ENCODE measurements around the gene TMEM272.

DNA sequence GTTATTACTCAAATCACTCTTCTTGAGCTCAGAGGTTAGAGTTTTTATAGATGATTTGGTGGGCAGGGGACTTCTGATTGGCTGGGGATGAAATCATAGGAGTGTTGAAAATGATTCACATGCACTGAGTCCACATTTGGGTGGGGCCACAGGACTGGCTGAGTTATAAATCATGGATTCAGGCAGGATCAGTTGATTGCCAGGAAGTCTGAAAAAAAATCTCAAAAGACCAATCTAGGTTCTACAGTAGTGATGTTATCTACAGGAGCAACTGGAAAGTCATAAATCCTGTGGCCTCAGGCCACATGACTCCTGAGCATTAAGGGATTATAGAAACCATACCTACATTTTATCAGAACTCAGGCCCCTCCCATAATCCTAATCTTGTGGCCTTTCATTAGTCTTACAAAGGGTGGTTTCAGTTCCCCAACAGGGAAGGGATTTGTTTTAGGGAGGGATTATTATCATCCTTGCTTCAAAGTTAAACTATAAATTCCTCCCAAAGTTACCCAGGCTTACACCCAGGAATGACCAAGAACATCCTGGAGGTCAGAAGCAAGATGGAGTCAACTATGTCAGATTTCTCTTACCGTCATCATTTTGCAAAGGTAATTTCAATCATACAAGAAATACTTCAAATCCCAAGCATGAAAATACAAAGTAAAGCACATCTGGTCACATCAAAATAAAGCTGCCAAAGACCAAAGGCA is 11.2 kb upstream of the TMEM272 start:
- TF ChIP-seq, protein P1, sequence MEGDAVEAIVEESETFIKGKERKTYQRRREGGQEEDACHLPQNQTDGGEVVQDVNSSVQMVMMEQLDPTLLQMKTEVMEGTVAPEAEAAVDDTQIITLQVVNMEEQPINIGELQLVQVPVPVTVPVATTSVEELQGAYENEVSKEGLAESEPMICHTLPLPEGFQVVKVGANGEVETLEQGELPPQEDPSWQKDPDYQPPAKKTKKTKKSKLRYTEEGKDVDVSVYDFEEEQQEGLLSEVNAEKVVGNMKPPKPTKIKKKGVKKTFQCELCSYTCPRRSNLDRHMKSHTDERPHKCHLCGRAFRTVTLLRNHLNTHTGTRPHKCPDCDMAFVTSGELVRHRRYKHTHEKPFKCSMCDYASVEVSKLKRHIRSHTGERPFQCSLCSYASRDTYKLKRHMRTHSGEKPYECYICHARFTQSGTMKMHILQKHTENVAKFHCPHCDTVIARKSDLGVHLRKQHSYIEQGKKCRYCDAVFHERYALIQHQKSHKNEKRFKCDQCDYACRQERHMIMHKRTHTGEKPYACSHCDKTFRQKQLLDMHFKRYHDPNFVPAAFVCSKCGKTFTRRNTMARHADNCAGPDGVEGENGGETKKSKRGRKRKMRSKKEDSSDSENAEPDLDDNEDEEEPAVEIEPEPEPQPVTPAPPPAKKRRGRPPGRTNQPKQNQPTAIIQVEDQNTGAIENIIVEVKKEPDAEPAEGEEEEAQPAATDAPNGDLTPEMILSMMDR (IDR thresholded peaks at IDR 0.05; ENCODE audit: insufficient read depth, low read length, poor library complexity, severe bottlenecking), result no peak
- no peak for TF ChIP-seq EZH2phosphoT487 (conservative IDR thresholded peaks at IDR 0.05; ENCODE audit: low read length)
